NK-92 (cell line): ENCODE data around the gene EVX1.

Experiments
- DNase-seq: peaks from one replicate; lab custom pipeline; 2025; ENCODE audit not compliant: unreplicated experiment; lab: John Stamatoyannopoulos, UW

EVX1 gene

GRCh38 chr7:27248427-27248806 lies 5.8 kb downstream of the EVX1 start:
- DNase-seq = no peak

GRCh38 chr7:27248911-27249723 lies 6.5 kb downstream of the EVX1 start:
- DNase-seq = no peak

- no peak for DNase-seq
These were observed 7.3 kb downstream of the EVX1 start for GRCh38 chr7:27249724-27250556.

- no peak for DNase-seq
These were observed 8.0 kb downstream of the EVX1 start for GRCh38 chr7:27250557-27251070.

GRCh38 chr7:27251136-27251651 lies 8.6 kb downstream of the EVX1 start:
- no peak for DNase-seq

GRCh38 chr7:27251652-27252590 lies 9.3 kb downstream of the EVX1 start:
- DNase-seq = no peak

- DNase-seq = no peak
These were observed 12.0 kb downstream of the EVX1 start for GRCh38 chr7:27254625-27255024.

- DNase-seq = no peak
These were observed 17.6 kb downstream of the EVX1 start for GRCh38 chr7:27260211-27260610.

GRCh38 chr7:27262121-27262520 lies 19.5 kb downstream of the EVX1 start:
- no peak for DNase-seq

- no peak for DNase-seq
These were observed 21.2 kb downstream of the EVX1 start for GRCh38 chr7:27263781-27264180.

GRCh38 chr7:27269455-27269854 lies 26.9 kb downstream of the EVX1 start:
- no peak for DNase-seq

- no peak for DNase-seq
These were observed 28.8 kb downstream of the EVX1 start for GRCh38 chr7:27271384-27271783.

GRCh38 chr7:27277628-27278027 lies 35.0 kb downstream of the EVX1 start:
- no peak for DNase-seq

- no peak for DNase-seq
These were observed 41.0 kb downstream of the EVX1 start for GRCh38 chr7:27283558-27283957.

- no peak for DNase-seq
These were observed 52.6 kb downstream of the EVX1 start for GRCh38 chr7:27295236-27295635.

GRCh38 chr7:27297356-27297755 lies 54.8 kb downstream of the EVX1 start:
- no peak for DNase-seq
